Ovary (tissue), 9 donors: ENCODE data around the gene TMEM61. TPM values are rescaled to one million over a fixed set of nuclear protein-coding genes. Genes with fewer than 3 reads are reported as not detected.

Source experiments
- DNase-seq, 5 donors: peaks; one replicate each; pipeline ENCODE4 v3.0.0-alpha.2; 2019 to 2020
- H3K27ac ChIP-seq, 2 donors: fragments of 200-600 bp; one replicate each; pipeline versions ENCODE4 v1.5.1 to v1.8.0; 2019 to 2022
- H3K27me3 ChIP-seq: fragments of 200-600 bp; one replicate; pipeline ENCODE4 v1.8.0; 2022
- H3K36me3 ChIP-seq: fragments of 200-600 bp; sonication (generic); one replicate; pipeline ENCODE4 v1.5.1; 2019
- H3K4me1 ChIP-seq: one replicate; pipeline ENCODE4 v1.8.1; 2013; ENCODE audit warnings: mild to moderate bottlenecking, moderate library complexity; ENCODE audit not compliant: insufficient read depth
- H3K4me3 ChIP-seq: fragments of 200-600 bp; sonication (generic); one replicate; pipeline ENCODE4 v1.5.1; 2017
- H3K9me3 ChIP-seq, 2 donors: fragments of 200-600 bp in 1 of 2; sonication (generic) in 1 of 2; one replicate each; pipeline versions ENCODE4 v1.5.1 to v1.8.1; 2013 to 2019; ENCODE audit warnings: mild to moderate bottlenecking in 1 of 2, moderate library complexity in 1 of 2
- CTCF ChIP-seq, 3 donors: fragments of 450-650 bp in 2 of 3; fragments of 200-600 bp in 1 of 3; IDR thresholded peaks; one replicate each; pipeline versions ENCODE4 v1.5.1 to v1.8.0; 2016 to 2022; ENCODE audit warnings: antibody characterized with exemption in 3 of 3, mild to moderate bottlenecking in 1 of 3
- EP300 ChIP-seq: sonication (generic); formaldehyde crosslinking; IDR thresholded peaks from one replicate; pipeline ENCODE4 v1.6.1; 2017; ENCODE audit warnings: antibody characterized with exemption
- POLR2A ChIP-seq: fragments of 450-650 bp; IDR thresholded peaks from one replicate; pipeline ENCODE4 v1.6.1; 2017; ENCODE audit warnings: antibody characterized with exemption, mild to moderate bottlenecking, moderate library complexity
- WGBS, 3 donors: extraction: QIAGEN DNeasy Blood & Tissue Kit in 1 of 3; methylation state at CpG; one replicate each; pipeline versions ENCODE4 v1.1.5 to v1.1.7; 2013 to 2017; 5-methylcytosine and 5-hydroxymethylcytosine counted together
- intact Hi-C, 4 donors: fragments of 100-400 bp; cut with DNase I; formaldehyde crosslinking; loops; one replicate each; pipeline versions ENCODE4 v1.11.0 to v1.15.1; 2022 to 2023
- polyA plus RNA-seq, 2 donors: library from polyadenylated mRNA; stranded (reverse); fragments of 200-250 nt in 1 of 2; fragments of 350-450 nt in 1 of 2; fragmentation: Illumina TruSeq in 1 of 2; extraction: RNeasy Lipid Tissue Mini Kit (QIAGEN cat#74804) in 1 of 2; gene quantifications; one replicate each; pipeline ENCODE4 v1.2.3, GENCODE V29; 2013 to 2014
- total RNA-seq, 7 donors: library from RNA; depleted of rRNA in 2 of 7; stranded (reverse); fragments of >200 nt in 2 of 7; fragmentation: NEBNext Ultra II Directional in 3 of 7; extraction: Animal tissue kit (Norgen Biotek cat#: 25700) in 3 of 7; gene quantifications; one replicate each; pipeline versions ENCODE4 v1.1.0 to v1.2.4, GENCODE V29; 2016 to 2023
- donor health status: DM: no; HTN: no; CAD: no; lungs with moderate emphysema.
- donor health status: DM: no; HTN: no; CAD: no.
- donor health status: Bipolar disorder and iron deficiency.
- donor health status: DM: yes; HTN: yes; CAD: no.
- donor health status: DM: no; HTN: no; CAD: no.
- donor health status: DM: yes; HTN: yes; CAD: no.

Gene TMEM61
- total and polyA plus RNA-seq, 9 donors, result 0.22 to 2.9 (median 0.61) TPM; not detected in 3

GRCh38 chr1:54990916-54991315 is 10.5 kb downstream of the TMEM61 start:
- H3K27ac ChIP-seq, result no peak overlapping the region
- H3K9me3 ChIP-seq, result no peaks in the 10 kb centered on the region
- no peaks in the 10 kb centered on the region for H3K36me3 ChIP-seq
- H3K27me3 ChIP-seq, result no peaks in the 10 kb centered on the region
- 66 to 93% (median 77%) methylated on average over 3 to 4 of the region's 4 CpGs for WGBS, 3 donors
- intact Hi-C loops, result loop anchor here in 1 of 4 donors (10.0 kb wide), 1 partner anchor 46 kb away; no protein-coding TSS in a partner anchor
- no peak overlapping the region for H3K4me3 ChIP-seq
- no peak for TF ChIP-seq EP300
- no peak for TF ChIP-seq POLR2A
- no peak for TF ChIP-seq CTCF (IDR thresholded peaks at IDR 0.05)
- no peaks in the 10 kb centered on the region for H3K4me1 ChIP-seq
- no peak for DNase-seq

- no peak overlapping the region for H3K4me3 ChIP-seq
- H3K9me3 ChIP-seq, result no peaks in the 10 kb centered on the region
- intact Hi-C loops, result loop anchor here in 1 of 4 donors (10.0 kb wide), 1 partner anchor 47 kb away; no protein-coding TSS in a partner anchor
- H3K27ac ChIP-seq, result no peak overlapping the region
- 64 to 83% (median 68%) methylated on average over 12 of the region's 12 CpGs for WGBS, 3 donors
- TF ChIP-seq POLR2A (no peak), EP300 (no peak), CTCF (IDR thresholded peaks at IDR 0.05) (no peak)
- H3K4me1 ChIP-seq, result no peaks in the 10 kb centered on the region
- H3K36me3 ChIP-seq, result no peaks in the 10 kb centered on the region
- no peak for DNase-seq
- no peaks in the 10 kb centered on the region for H3K27me3 ChIP-seq
Measured at GRCh38 chr1:54991939-54992338, 11.5 kb downstream of the TMEM61 start.

- Histone ChIP-seq H3K27me3 (no peaks in the 10 kb centered on the region), H3K9me3 (no peaks in the 10 kb centered on the region), H3K36me3 (no peaks in the 10 kb centered on the region), H3K27ac (no peak overlapping the region), H3K4me1 (no peaks in the 10 kb centered on the region), H3K4me3 (no peak overlapping the region)
- intact Hi-C loops, result loop anchor here in 1 of 4 donors (10.0 kb wide), 1 partner anchor 48 kb away; no protein-coding TSS in a partner anchor
- no peak for TF ChIP-seq CTCF (IDR thresholded peaks at IDR 0.05)
- TF ChIP-seq EP300, result no peak
- no peak for TF ChIP-seq POLR2A
- WGBS, 3 donors, result 87 to 95% (median 93%) methylated on average over 6 of the region's 6 CpGs
- DNase-seq, result no peak
Measured at GRCh38 chr1:54993140-54993539, 12.7 kb downstream of the TMEM61 start.

GRCh38 chr1:54994355-54994990 is 14.0 kb downstream of the TMEM61 start:
- no peaks in the 10 kb centered on the region for H3K9me3 ChIP-seq
- whole genome bisulfite sequencing, 3 donors, result 57 to 85% (median 76%) methylated on average over 6 of the region's 6 CpGs
- H3K36me3 ChIP-seq, result no peaks in the 10 kb centered on the region
- no peaks in the 10 kb centered on the region for H3K4me1 ChIP-seq
- no peaks in the 10 kb centered on the region for H3K27me3 ChIP-seq
- H3K4me3 ChIP-seq, result no peak overlapping the region
- no peak for DNase-seq
- TF ChIP-seq POLR2A (no peak), EP300 (no peak), CTCF (IDR thresholded peaks at IDR 0.05) (no peak)
- no peak overlapping the region for H3K27ac ChIP-seq
- intact Hi-C loops, result loop anchor here in 1 of 4 donors (10.0 kb wide), 1 partner anchor 50 kb away; no protein-coding TSS in a partner anchor
